Dermis microvascular lymphatic vessel endothelial cell (primary cell): ENCODE measurements around the gene SYNPO. TPM values are rescaled to one million over a fixed set of nuclear protein-coding genes. Genes with fewer than 3 reads are reported as not detected.

ENCODE experiments used
- DNase-seq, 2 donors: peaks; one replicate each; pipeline versions ENCODE4 v3.0.0 to v3.0.0-alpha.2; 2010; ENCODE audit warnings: low read depth in 2 of 2
- total RNA-seq: library from RNA; depleted of rRNA; stranded (reverse); fragments of >200 nt; gene quantifications from 2 replicates; pipeline ENCODE4 v1.2.1, GENCODE V29; 2014

SYNPO gene
- total RNA-seq, 1 donor from 2014 or later = 5.6 TPM

- DNase-seq = peak in 1 of 2 donors; percentile 69
Measured at GRCh38 chr5:150656191-150657132, 16.0 kb downstream of the SYNPO start.

GRCh38 chr5:150658121-150658520 is 17.7 kb downstream of the SYNPO start:
- no peak for DNase-seq

GRCh38 chr5:150658699-150659265 is 18.3 kb downstream of the SYNPO start:
- no peak for DNase-seq

GRCh38 chr5:150659360-150660107 is 19.1 kb downstream of the SYNPO start:
- DNase-seq = no peak

- DNase-seq = no peak
Measured at GRCh38 chr5:150660108-150660831, 19.8 kb downstream of the SYNPO start.

GRCh38 chr5:150661086-150661485 is 20.6 kb downstream of the SYNPO start, which contains the start of gene MYOZ3:
Gene MYOZ3, plus strand, starts transcription at chr5:150661251. Its CDS starts 1,691 bp downstream, at chr5:150662942.
- no peak for DNase-seq

- no peak for DNase-seq
Measured at GRCh38 chr5:150661821-150662596, 21.5 kb downstream of the SYNPO start.

GRCh38 chr5:150662731-150663516 is 22.5 kb downstream of the SYNPO start:
- DNase-seq = no peak

GRCh38 chr5:150663936-150664335 is 23.5 kb downstream of the SYNPO start:
- no peak for DNase-seq

DNA sequence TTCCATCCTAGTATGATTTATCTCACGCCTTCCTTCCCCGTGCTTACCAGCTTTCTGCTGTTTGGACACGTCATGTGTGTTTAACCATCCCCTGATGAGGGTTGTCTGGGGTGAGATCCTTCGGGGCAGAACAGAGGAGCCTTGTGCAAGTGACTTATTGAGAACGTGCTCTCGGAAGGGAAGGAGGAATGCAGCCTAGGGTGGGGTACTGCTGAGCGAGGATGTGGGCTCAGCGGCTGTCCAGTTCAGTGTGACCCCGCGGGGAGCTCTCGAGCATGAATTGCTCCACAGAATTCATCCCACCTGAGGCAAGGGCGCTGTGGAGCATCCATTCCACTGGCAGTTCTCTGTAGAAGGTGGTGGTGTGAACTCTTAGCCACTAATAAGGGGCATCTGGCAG is 24.6 kb downstream of the SYNPO start:
- no peak for DNase-seq

GRCh38 chr5:150670275-150670947 is 30.0 kb downstream of the SYNPO start:
- DNase-seq = no peak

DNA sequence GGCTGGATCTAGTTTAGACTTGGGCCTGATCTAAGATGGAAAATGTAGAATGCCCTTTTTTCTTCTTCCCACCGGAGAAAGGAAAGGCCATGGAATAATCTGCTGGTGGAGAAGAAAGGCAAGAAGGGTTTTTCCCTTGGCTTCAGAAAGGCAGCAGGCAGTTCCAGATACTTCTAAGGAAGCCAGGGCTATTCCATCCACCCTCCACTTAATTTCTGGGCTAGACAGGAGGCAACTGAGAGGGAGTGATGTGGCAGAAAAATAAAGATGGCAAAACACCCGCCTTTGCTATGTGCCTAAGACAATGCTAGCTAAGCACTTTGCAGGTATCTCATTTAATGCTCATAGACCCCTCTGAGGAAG is 30.5 kb downstream of the SYNPO start:
- no peak for DNase-seq

- no peak for DNase-seq
Measured at GRCh38 chr5:150671509-150672236, 31.2 kb downstream of the SYNPO start.

GRCh38 chr5:150672237-150672883 is 31.9 kb downstream of the SYNPO start:
- DNase-seq = peak; percentile 27 to 55

DNA sequence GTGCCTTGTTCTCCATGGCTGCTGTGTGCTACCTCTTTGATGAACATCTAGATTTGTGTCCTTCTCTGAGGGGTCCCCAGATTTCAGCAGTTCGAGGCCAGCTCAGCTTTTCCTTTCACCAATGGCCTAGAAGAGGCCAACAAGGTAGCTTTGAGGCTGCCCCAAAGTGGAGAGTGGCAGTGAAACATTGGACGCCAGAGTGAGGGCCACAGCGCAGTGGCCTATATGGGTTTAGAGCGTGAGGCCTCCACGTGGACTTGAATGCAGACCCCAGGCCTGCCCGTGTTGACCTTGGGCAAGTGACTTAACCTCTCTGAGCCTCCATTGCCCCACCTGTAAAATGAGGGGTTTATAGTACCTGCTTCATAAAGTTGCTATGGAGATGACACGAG is 32.4 kb downstream of the SYNPO start:
- no peak for DNase-seq

- DNase-seq = no peak
Measured at GRCh38 chr5:150674341-150674821, 33.9 kb downstream of the SYNPO start.

- no peak for DNase-seq
Measured at GRCh38 chr5:150675069-150675468, 34.6 kb downstream of the SYNPO start.

DNA sequence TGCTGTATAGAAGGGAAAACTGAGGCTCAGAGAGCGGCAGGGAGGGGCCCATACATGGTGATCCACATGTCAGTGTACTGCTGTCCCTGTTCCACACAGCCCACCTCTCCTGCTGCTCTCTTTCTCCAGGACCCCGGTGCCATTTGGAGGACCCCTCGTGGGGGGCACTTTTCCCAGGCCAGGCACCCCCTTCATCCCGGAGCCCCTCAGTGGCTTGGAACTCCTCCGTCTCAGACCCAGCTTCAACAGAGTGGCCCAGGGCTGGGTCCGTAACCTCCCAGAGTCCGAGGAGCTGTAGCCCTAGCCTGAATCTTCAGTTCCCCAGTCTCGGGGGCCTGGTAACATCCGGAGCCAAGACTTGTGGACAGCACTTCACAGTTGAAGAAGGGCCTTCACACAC is 36.1 kb downstream of the SYNPO start:
- DNase-seq = no peak
